B cell (primary cell): ENCODE data around the gene EIPR1. TPM values are rescaled to one million over a fixed set of nuclear protein-coding genes. Genes with fewer than 3 reads are reported as not detected.

ENCODE experiments used
- ATAC-seq: fragments of 200-7000 bp; cut with Tn5 transposase; one replicate; pipeline ENCODE4 v1.10.0; 2021; ENCODE audit warnings: low read depth, mild to moderate bottlenecking, moderate number of reproducible peaks, moderate library complexity
- CTCF ChIA-PET: fragments of 350-600 bp; sonication (Branson Sonifier 250); formaldehyde crosslinking; loops from one replicate; lab custom pipeline; 2021; ENCODE audit warnings: antibody characterized with exemption, inconsistent platforms; lab: Charles Lee
- POLR2A ChIA-PET: fragments of 350-600 bp; sonication (Branson Sonifier 250); formaldehyde crosslinking; loops from one replicate; lab custom pipeline; 2021; ENCODE audit warnings: antibody characterized with exemption; lab: Charles Lee
- DNase-seq: peaks from one replicate; pipeline ENCODE4 v3.0.0; 2013
- H2AFZ ChIP-seq: 2 replicates; pipeline ENCODE4 v1.6.1; 2012; ENCODE audit warnings: mild to moderate bottlenecking, low read depth, low read length; ENCODE audit not compliant: insufficient read depth, poor library complexity, severe bottlenecking
- H3K27ac ChIP-seq, 2 donors: 1 replicate in 1 of 2; 2 replicates in 1 of 2; pipeline ENCODE4 v1.5.1; 2012 to 2013; ENCODE audit warnings: low read length in 2 of 2, mild to moderate bottlenecking in 2 of 2, moderate library complexity in 1 of 2
- H3K27me3 ChIP-seq, 4 experiments: fragments of 200-600 bp in 1 of 4; sonication (generic) in 1 of 4; replicated peaks in 1 of 4; 1 replicate in 2 of 4; 2 replicates in 2 of 4; pipeline versions ENCODE4 v1.6.1 to v1.7.0; 2013 to 2016; ENCODE audit warnings: low read length in 3 of 4, mild to moderate bottlenecking in 2 of 4, mixed read lengths in 1 of 4, moderate library complexity in 1 of 4; ENCODE audit not compliant: insufficient read depth in 4 of 4, control insufficient read depth in 3 of 4; ENCODE audit errors: control extremely low read depth in 1 of 4
- H3K36me3 ChIP-seq, 2 experiments: replicated peaks in 1 of 2; 1 replicate in 1 of 2; 2 replicates in 1 of 2; pipeline versions ENCODE4 v1.6.1 to v1.7.1; 2013; ENCODE audit warnings: low read length in 1 of 2; ENCODE audit not compliant: insufficient read depth in 2 of 2, control insufficient read depth in 1 of 2; ENCODE audit errors: control extremely low read depth in 1 of 2, extremely low read depth in 1 of 2
- H3K4me1 ChIP-seq, 2 donors: fragments of 200-600 bp in 1 of 2; sonication (generic) in 1 of 2; 1 replicate in 1 of 2; 2 replicates in 1 of 2; pipeline versions ENCODE4 v1.5.1 to v1.6.1; 2013 to 2017; ENCODE audit warnings: low read length in 2 of 2; ENCODE audit not compliant: control insufficient read depth in 2 of 2, insufficient read depth in 2 of 2
- H3K4me2 ChIP-seq: replicated peaks from 2 replicates; pipeline ENCODE3; 2012; ENCODE audit warnings: mild to moderate bottlenecking, low read depth, low read length; ENCODE audit not compliant: poor library complexity, severe bottlenecking
- H3K4me3 ChIP-seq, 5 experiments: fragments of 200-600 bp in 1 of 5; sonication (generic) in 1 of 5; 1 replicate in 3 of 5; 2 replicates in 2 of 5; pipeline versions ENCODE4 v1.5.1 to v1.7.0; 2011 to 2016; ENCODE audit warnings: low read length in 4 of 5, mild to moderate bottlenecking in 4 of 5, low read depth in 2 of 5, control low read depth in 1 of 5, moderate library complexity in 1 of 5; ENCODE audit not compliant: insufficient read depth in 1 of 5; ENCODE audit errors: control extremely low read depth in 1 of 5, extremely low read depth in 1 of 5
- H3K79me2 ChIP-seq: fragments of 200-600 bp; sonication (generic); one replicate; pipeline ENCODE4 v1.6.0; 2016; ENCODE audit warnings: low read length; ENCODE audit not compliant: control insufficient read depth, insufficient read depth
- H3K9ac ChIP-seq: fragments of 200-600 bp; sonication (generic); 2 replicates; pipeline ENCODE4 v1.6.1; 2017; ENCODE audit warnings: mild to moderate bottlenecking, low read length, moderate library complexity
- H3K9me3 ChIP-seq, 3 donors: one replicate each; pipeline versions ENCODE4 v1.6.1 to v1.7.1; 2013; ENCODE audit warnings: low read length in 2 of 3; ENCODE audit not compliant: control insufficient read depth in 2 of 3, insufficient read depth in 1 of 3; ENCODE audit errors: control extremely low read depth in 1 of 3
- H4K20me1 ChIP-seq: 2 replicates; pipeline ENCODE4 v1.6.0; 2012; ENCODE audit warnings: mild to moderate bottlenecking, low read length; ENCODE audit not compliant: insufficient read depth, control insufficient read depth, poor library complexity, severe bottlenecking
- H3K27ac Mint-ChIP-seq: one replicate; pipeline ENCODE4 v1.8.0; 2021; ENCODE audit warnings: mixed read lengths
- H3K27me3 Mint-ChIP-seq: one replicate; pipeline ENCODE4 v1.8.0; 2021; ENCODE audit warnings: mixed read lengths
- H3K4me1 Mint-ChIP-seq: one replicate; pipeline ENCODE4 v1.8.0; 2021; ENCODE audit warnings: mixed read lengths
- H3K4me3 Mint-ChIP-seq: one replicate; pipeline ENCODE4 v1.8.0; 2021; ENCODE audit warnings: mixed read lengths
- H3K9me3 Mint-ChIP-seq: one replicate; pipeline ENCODE4 v1.8.0; 2022; ENCODE audit warnings: mixed read lengths; ENCODE audit not compliant: insufficient read depth
- EZH2 ChIP-seq: IDR thresholded peaks from 2 replicates; pipeline ENCODE4 v1.6.1; 2012; ENCODE audit warnings: borderline replicate concordance, low read depth, mild to moderate bottlenecking, moderate library complexity, low read length; ENCODE audit not compliant: insufficient read depth, poor library complexity, severe bottlenecking
- WGBS: methylation state at CpG from one replicate; pipeline ENCODE4 v1.1.5; 2013; ENCODE audit warnings: missing lambda C conversion rate; ENCODE audit not compliant: insufficient coverage; 5-methylcytosine and 5-hydroxymethylcytosine counted together
- intact Hi-C: fragments of 100-400 bp; cut with micrococcal nuclease; formaldehyde crosslinking; loops from one replicate; pipeline ENCODE4 v1.10.0; 2022
- polyA plus RNA-seq: library from polyadenylated mRNA; depleted of rRNA; stranded (reverse); fragments of >200 nt; gene quantifications from 2 replicates; pipeline ENCODE4 v1.2.3, GENCODE V29; 2012
- total RNA-seq, 2 donors: library from RNA; stranded (reverse); fragments of 120-200 nt in 1 of 2; gene quantifications; 1 replicate in 1 of 2; 2 replicates in 1 of 2; pipeline versions ENCODE4 v1.2.3 to v1.2.4, GENCODE V29; 2013 to 2022
- TF ChIP-seq, protein P1 (sequence below): fragments of 200-600 bp; IDR thresholded peaks from one replicate; pipeline ENCODE4 v1.8.0; 2022; ENCODE audit warnings: antibody characterized with exemption, mild to moderate bottlenecking

The EIPR1 gene
- total and polyA plus RNA-seq, 2 donors (not counting 1 experiment from before 2014, with no cell fraction given): 31.8 to 37.0 TPM

DNA sequence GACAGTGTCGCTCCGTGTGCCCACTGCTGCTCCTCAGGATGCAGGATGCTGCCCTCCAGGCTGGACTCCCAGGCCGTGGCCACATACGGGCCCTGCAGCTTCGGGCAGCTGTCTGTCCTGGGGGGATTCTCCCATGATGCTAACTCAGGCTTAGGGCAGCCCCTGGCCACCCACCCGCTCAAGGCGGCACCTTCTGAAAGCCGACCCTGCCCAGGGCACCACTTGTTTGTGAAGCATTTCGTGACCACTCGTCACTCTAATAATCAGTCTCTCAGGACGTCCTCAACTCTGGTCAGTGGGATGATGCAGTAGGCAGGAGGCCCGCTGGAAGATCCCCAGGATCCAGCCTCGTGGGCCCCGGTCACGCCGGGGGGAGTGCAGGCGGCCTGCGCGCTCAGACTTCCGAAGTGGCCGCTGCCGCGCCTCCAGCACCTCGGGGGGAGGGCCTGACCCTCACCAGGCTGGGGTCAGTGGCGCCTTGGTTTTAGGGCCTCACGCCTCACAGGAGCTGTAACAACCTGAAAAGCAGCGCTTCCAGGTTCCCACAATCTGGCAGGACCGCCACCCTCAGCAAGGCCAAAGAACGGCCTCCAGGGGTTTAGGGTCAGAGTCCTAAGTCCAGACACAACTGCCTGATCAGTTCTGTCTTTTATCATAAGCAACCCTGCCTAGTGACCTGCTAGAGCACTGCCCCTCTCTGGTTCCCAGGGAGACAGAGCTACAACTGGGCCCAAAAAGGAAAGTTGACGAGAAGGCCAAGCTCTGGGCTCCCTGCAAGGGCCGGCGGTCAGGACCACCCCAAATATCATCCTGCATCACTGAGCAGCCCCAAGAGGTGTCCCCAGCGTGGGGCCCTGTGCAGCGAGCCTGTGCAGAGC, 53.0 kb downstream of the EIPR1 start:
- Histone ChIP-seq H3K79me2 (peaks cover 6% of the 10 kb centered on the region), H3K36me3 (peaks cover 0 to 11% of the 10 kb centered on the region in 2 experiments), H3K4me2 (no peak overlapping the region), H3K9ac (no peak overlapping the region), H3K4me1 (no peaks in the 10 kb centered on the region), H3K4me3 (no peak overlapping the region), H3K9me3 (peaks cover 0 to 7% (median 0%) of the 10 kb centered on the region in 3 donors), H2AFZ (no peak overlapping the region), H3K27me3 (no peaks in the 10 kb centered on the region), H4K20me1 (no peaks in the 10 kb centered on the region), H3K27ac (no peak overlapping the region)
- Mint-ChIP-seq H3K4me1 (peaks cover 2% of the 10 kb centered on the region), H3K9me3 (no peaks in the 10 kb centered on the region), H3K27ac (no peak overlapping the region), H3K27me3 (no peaks in the 10 kb centered on the region), H3K4me3 (no peak overlapping the region)
- TF ChIP-seq, protein P1, sequence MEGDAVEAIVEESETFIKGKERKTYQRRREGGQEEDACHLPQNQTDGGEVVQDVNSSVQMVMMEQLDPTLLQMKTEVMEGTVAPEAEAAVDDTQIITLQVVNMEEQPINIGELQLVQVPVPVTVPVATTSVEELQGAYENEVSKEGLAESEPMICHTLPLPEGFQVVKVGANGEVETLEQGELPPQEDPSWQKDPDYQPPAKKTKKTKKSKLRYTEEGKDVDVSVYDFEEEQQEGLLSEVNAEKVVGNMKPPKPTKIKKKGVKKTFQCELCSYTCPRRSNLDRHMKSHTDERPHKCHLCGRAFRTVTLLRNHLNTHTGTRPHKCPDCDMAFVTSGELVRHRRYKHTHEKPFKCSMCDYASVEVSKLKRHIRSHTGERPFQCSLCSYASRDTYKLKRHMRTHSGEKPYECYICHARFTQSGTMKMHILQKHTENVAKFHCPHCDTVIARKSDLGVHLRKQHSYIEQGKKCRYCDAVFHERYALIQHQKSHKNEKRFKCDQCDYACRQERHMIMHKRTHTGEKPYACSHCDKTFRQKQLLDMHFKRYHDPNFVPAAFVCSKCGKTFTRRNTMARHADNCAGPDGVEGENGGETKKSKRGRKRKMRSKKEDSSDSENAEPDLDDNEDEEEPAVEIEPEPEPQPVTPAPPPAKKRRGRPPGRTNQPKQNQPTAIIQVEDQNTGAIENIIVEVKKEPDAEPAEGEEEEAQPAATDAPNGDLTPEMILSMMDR: no peak
- no peak for TF ChIP-seq EZH2
- DNase-seq: no peak
- 98% methylated on average over 28 of the region's 34 CpGs for WGBS
- ATAC-seq: no peak
- ChIA-PET POLR2A (no interaction called here), CTCF (no interaction called here)
- intact Hi-C loops: no loop called here

DNA sequence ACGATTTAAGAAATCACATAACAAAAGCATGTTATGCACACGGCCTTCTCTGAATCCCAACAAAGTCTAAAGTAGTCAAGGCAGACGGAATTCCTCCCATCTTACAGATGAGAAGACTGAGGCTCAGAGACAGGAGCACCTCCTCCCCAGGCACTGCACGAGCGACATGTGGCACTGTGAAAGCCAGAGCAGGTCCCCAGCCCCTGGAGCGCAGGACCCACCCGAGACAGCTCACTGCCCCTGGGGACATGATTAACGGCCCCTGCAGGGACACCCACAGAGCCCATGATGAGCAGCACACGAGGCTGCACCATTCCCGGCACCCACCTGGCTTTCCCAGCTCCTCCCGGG, 53.6 kb downstream of the EIPR1 start:
- Mint-ChIP-seq H3K27ac (no peak overlapping the region), H3K9me3 (no peaks in the 10 kb centered on the region), H3K4me3 (no peak overlapping the region), H3K27me3 (no peaks in the 10 kb centered on the region), H3K4me1 (no peaks in the 10 kb centered on the region)
- peaks cover under 1% of the 10 kb centered on the region for H3K79me2 ChIP-seq
- ATAC-seq: no peak
- TF ChIP-seq, protein P1: no peak
- TF ChIP-seq EZH2: no peak
- intact Hi-C loops: no loop called here
- H4K20me1 ChIP-seq: no peaks in the 10 kb centered on the region
- no peak for DNase-seq
- H3K27me3 ChIP-seq: no peaks in the 10 kb centered on the region
- no peak overlapping the region for H3K9ac ChIP-seq
- no peaks in the 10 kb centered on the region for H3K4me1 ChIP-seq
- H3K27ac ChIP-seq: no peak overlapping the region
- ChIA-PET POLR2A (no interaction called here), CTCF (no interaction called here)
- peaks cover 0 to 10% (median 0%) of the 10 kb centered on the region in 3 donors for H3K9me3 ChIP-seq
- H3K4me3 ChIP-seq: no peak overlapping the region
- H3K36me3 ChIP-seq: peaks cover 0 to 8% of the 10 kb centered on the region in 2 experiments
- no peak overlapping the region for H3K4me2 ChIP-seq
- WGBS: 98% methylated on average over 11 of the region's 11 CpGs
- H2AFZ ChIP-seq: no peak overlapping the region
